Neural cell (in vitro differentiated cells): Measurements from ENCODE around the gene NTN3. TPM values are rescaled to one million over a fixed set of nuclear protein-coding genes. Genes with fewer than 3 reads are reported as not detected.

Source experiments
- H2AFZ ChIP-seq: fragments of 200-600, 300-800 bp; sonication (generic), shearing (Covaris generic); 2 replicates; pipeline ENCODE4 v1.6.0; 2014; ENCODE audit warnings: low read depth, mild to moderate bottlenecking, antibody characterized with exemption, low read length, moderate library complexity
- H3F3A ChIP-seq: fragments of 200-600 bp; shearing (Covaris generic); 2 replicates; pipeline ENCODE4 v1.6.1; 2016; ENCODE audit warnings: mild to moderate bottlenecking, moderate library complexity, mixed read lengths, antibody characterized with exemption, low read length; ENCODE audit not compliant: insufficient read depth, poor library complexity, severe bottlenecking
- H3K27ac ChIP-seq: fragments of 200-600, 300-800 bp; sonication (generic), shearing (Covaris generic); 2 replicates; pipeline ENCODE4 v1.5.1; 2014; ENCODE audit warnings: mild to moderate bottlenecking, low read length, moderate library complexity
- H3K27me3 ChIP-seq: fragments of 300-800, 200-600 bp; sonication (generic), shearing (Covaris generic); 2 replicates; pipeline ENCODE4 v1.6.0; 2014; ENCODE audit warnings: mild to moderate bottlenecking, low read depth, low read length, moderate library complexity; ENCODE audit not compliant: insufficient read depth
- H3K36me3 ChIP-seq: fragments of 300-800, 200-600 bp; sonication (generic), shearing (Covaris generic); 2 replicates; pipeline ENCODE4 v1.5.1; 2014; ENCODE audit warnings: mild to moderate bottlenecking, antibody characterized with exemption, low read length, moderate library complexity; ENCODE audit not compliant: insufficient read depth
- H3K4me2 ChIP-seq: fragments of 300-800, 200-600 bp; sonication (generic), shearing (Covaris generic); 2 replicates; pipeline ENCODE4 v1.6.0; 2014; ENCODE audit warnings: mild to moderate bottlenecking, low read length
- H3K4me3 ChIP-seq: fragments of 300-800, 200-600 bp; sonication (generic), shearing (Covaris generic); 2 replicates; pipeline ENCODE4 v1.5.1; 2014; ENCODE audit warnings: mild to moderate bottlenecking, low read length, moderate library complexity
- H3K79me2 ChIP-seq: fragments of 200-600 bp; shearing (Covaris generic); replicated peaks from 2 replicates; pipeline ENCODE4 v1.6.0; 2014; ENCODE audit warnings: mild to moderate bottlenecking, low read length, moderate library complexity; ENCODE audit not compliant: insufficient read depth
- H3K9ac ChIP-seq: fragments of 300-800, 200-600 bp; sonication (generic), shearing (Covaris generic); 2 replicates; pipeline ENCODE4 v1.6.1; 2016; ENCODE audit warnings: mild to moderate bottlenecking, low read length, mixed read lengths
- H3K9me2 ChIP-seq: fragments of 200-600 bp; shearing (Covaris generic); 2 replicates; pipeline ENCODE4 v1.6.1; 2016; ENCODE audit warnings: mild to moderate bottlenecking, low read length, mixed read lengths; ENCODE audit not compliant: insufficient read depth
- H3K9me3 ChIP-seq: fragments of 200-600, 300-800 bp; sonication (generic), shearing (Covaris generic); 2 replicates; pipeline ENCODE4 v1.6.1; 2016; ENCODE audit warnings: mild to moderate bottlenecking, mixed run types, low read length, moderate library complexity, mixed read lengths
- H4K20me1 ChIP-seq: fragments of 200-600 bp; shearing (Covaris generic); 2 replicates; pipeline ENCODE4 v1.6.1; 2016; ENCODE audit warnings: mild to moderate bottlenecking, mixed run types; ENCODE audit not compliant: insufficient read depth
- EP300 ChIP-seq: fragments of 450-650 bp; conservative IDR thresholded peaks from 2 replicates; pipeline ENCODE4 v1.6.1; 2014; ENCODE audit warnings: antibody characterized with exemption, mild to moderate bottlenecking, moderate library complexity; ENCODE audit not compliant: poor library complexity, severe bottlenecking
- EZH2 ChIP-seq: fragments of 200-600, 300-800 bp; shearing (Covaris generic), sonication (generic); IDR thresholded peaks from 2 replicates; pipeline ENCODE4 v1.6.1; 2014; ENCODE audit warnings: antibody characterized with exemption, low read length, borderline replicate concordance, mild to moderate bottlenecking; ENCODE audit not compliant: insufficient read depth, poor library complexity, severe bottlenecking
- MXI1 ChIP-seq: fragments of 450-650 bp; conservative IDR thresholded peaks from 2 replicates; pipeline ENCODE4 v1.6.1; 2014; ENCODE audit warnings: antibody characterized with exemption, mild to moderate bottlenecking; ENCODE audit not compliant: poor library complexity, severe bottlenecking
- POLR2AphosphoS5 ChIP-seq: IDR thresholded peaks from 2 replicates; pipeline ENCODE4 v1.6.1; 2012
- RAD21 ChIP-seq: fragments of 450-650 bp; conservative IDR thresholded peaks from 2 replicates; pipeline ENCODE4 v1.6.1; 2014; ENCODE audit warnings: antibody characterized with exemption, mild to moderate bottlenecking, moderate library complexity
- SMC3 ChIP-seq: fragments of 450-650 bp; conservative IDR thresholded peaks from 2 replicates; pipeline ENCODE4 v1.6.1; 2014; ENCODE audit warnings: antibody characterized with exemption, mild to moderate bottlenecking, moderate library complexity; ENCODE audit not compliant: poor library complexity
- TAF1 ChIP-seq: IDR thresholded peaks from 2 replicates; pipeline ENCODE4 v1.6.1; 2012; ENCODE audit warnings: low read depth
- polyA plus RNA-seq: library from polyadenylated mRNA; depleted of rRNA; stranded (reverse); fragments of >200 nt; gene quantifications from 2 replicates; pipeline ENCODE4 v1.2.3, GENCODE V29; 2014
- TF ChIP-seq, protein P1 (sequence below): fragments of 450-650 bp; IDR thresholded peaks from 2 replicates; pipeline ENCODE4 v1.5.1; 2014; ENCODE audit warnings: antibody characterized with exemption, mild to moderate bottlenecking, moderate library complexity; ENCODE audit not compliant: poor library complexity, severe bottlenecking
- TF ChIP-seq, protein P2 (sequence below): IDR thresholded peaks from 2 replicates; pipeline ENCODE4 v1.6.1; 2012; ENCODE audit warnings: borderline replicate concordance

Gene NTN3
- polyA plus RNA-seq, 1 donor from 2014 or later, result 1.2 TPM

DNA sequence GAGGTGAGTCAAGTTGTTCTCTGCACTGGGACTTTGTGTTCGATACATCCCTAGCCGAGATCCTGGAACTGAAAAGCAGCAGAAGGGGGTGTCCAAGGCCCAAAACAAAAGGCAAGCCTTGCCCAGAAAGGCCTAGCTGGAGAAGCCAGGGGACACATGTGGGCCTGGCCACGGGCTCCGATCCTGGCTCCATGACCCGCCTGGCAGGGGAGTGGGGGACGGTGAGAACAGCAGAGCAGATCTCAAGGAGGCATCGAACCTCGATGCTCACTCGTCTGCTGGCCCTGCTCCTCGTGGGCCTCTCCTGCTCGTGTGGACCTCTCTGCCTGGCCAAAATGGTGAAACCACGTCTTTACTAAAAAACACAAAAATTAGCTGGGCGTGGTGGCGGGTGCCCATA is 33.0 kb upstream of the NTN3 start:
- H3K9ac ChIP-seq, result no peak overlapping the region
- no peak overlapping the region for H3K4me2 ChIP-seq
- H3K27me3 ChIP-seq, result no peaks in the 10 kb centered on the region
- no peaks in the 10 kb centered on the region for H4K20me1 ChIP-seq
- no peak overlapping the region for H3K27ac ChIP-seq
- H3K9me3 ChIP-seq, result no peaks in the 10 kb centered on the region
- no peak for TF ChIP-seq RAD21
- no peak for TF ChIP-seq EZH2
- TF ChIP-seq, protein P1, sequence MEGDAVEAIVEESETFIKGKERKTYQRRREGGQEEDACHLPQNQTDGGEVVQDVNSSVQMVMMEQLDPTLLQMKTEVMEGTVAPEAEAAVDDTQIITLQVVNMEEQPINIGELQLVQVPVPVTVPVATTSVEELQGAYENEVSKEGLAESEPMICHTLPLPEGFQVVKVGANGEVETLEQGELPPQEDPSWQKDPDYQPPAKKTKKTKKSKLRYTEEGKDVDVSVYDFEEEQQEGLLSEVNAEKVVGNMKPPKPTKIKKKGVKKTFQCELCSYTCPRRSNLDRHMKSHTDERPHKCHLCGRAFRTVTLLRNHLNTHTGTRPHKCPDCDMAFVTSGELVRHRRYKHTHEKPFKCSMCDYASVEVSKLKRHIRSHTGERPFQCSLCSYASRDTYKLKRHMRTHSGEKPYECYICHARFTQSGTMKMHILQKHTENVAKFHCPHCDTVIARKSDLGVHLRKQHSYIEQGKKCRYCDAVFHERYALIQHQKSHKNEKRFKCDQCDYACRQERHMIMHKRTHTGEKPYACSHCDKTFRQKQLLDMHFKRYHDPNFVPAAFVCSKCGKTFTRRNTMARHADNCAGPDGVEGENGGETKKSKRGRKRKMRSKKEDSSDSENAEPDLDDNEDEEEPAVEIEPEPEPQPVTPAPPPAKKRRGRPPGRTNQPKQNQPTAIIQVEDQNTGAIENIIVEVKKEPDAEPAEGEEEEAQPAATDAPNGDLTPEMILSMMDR, result no peak
- no peak for TF ChIP-seq SMC3
- TF ChIP-seq TAF1, result no peak
- TF ChIP-seq EP300, result no peak
- TF ChIP-seq, protein P2, sequence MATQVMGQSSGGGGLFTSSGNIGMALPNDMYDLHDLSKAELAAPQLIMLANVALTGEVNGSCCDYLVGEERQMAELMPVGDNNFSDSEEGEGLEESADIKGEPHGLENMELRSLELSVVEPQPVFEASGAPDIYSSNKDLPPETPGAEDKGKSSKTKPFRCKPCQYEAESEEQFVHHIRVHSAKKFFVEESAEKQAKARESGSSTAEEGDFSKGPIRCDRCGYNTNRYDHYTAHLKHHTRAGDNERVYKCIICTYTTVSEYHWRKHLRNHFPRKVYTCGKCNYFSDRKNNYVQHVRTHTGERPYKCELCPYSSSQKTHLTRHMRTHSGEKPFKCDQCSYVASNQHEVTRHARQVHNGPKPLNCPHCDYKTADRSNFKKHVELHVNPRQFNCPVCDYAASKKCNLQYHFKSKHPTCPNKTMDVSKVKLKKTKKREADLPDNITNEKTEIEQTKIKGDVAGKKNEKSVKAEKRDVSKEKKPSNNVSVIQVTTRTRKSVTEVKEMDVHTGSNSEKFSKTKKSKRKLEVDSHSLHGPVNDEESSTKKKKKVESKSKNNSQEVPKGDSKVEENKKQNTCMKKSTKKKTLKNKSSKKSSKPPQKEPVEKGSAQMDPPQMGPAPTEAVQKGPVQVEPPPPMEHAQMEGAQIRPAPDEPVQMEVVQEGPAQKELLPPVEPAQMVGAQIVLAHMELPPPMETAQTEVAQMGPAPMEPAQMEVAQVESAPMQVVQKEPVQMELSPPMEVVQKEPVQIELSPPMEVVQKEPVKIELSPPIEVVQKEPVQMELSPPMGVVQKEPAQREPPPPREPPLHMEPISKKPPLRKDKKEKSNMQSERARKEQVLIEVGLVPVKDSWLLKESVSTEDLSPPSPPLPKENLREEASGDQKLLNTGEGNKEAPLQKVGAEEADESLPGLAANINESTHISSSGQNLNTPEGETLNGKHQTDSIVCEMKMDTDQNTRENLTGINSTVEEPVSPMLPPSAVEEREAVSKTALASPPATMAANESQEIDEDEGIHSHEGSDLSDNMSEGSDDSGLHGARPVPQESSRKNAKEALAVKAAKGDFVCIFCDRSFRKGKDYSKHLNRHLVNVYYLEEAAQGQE, result no peak
- TF ChIP-seq MXI1, result no peak
- no peak for TF ChIP-seq POLR2AphosphoS5
- H3K79me2 ChIP-seq, result no peaks in the 10 kb centered on the region
- no peaks in the 10 kb centered on the region for H3K9me2 ChIP-seq
- no peaks in the 10 kb centered on the region for H3F3A ChIP-seq
- no peak overlapping the region for H2AFZ ChIP-seq
- H3K36me3 ChIP-seq, result no peaks in the 10 kb centered on the region
- H3K4me3 ChIP-seq, result no peak overlapping the region

DNA sequence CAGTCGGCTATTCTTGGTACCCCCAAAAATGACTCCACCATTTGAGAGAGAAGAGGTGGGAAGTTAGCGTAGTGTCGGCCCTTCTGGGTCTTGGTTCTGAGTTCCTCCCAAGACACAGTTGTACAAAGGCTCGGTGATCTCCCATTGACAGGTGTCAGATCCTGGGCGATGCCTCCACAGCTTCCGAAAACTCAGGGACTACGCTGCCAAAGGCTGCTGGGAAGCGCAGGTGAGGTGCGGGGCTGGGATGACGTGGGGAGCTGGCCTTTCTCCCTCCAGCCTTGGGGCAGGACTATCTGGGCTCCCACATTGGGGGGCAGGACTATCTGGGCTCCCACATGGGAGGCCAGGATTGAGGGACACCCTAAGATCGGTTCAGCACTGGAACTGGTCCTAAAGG is 31.5 kb upstream of the NTN3 start:
- no peaks in the 10 kb centered on the region for H3K36me3 ChIP-seq

More for the DNA sequence above, 31.5 kb upstream of the NTN3 start:
- Histone ChIP-seq H2AFZ (no peak overlapping the region), H4K20me1 (no peaks in the 10 kb centered on the region), H3K79me2 (no peaks in the 10 kb centered on the region), H3K27ac (no peak overlapping the region), H3K9me3 (no peaks in the 10 kb centered on the region), H3K9me2 (no peaks in the 10 kb centered on the region), H3K9ac (no peak overlapping the region), H3K4me3 (no peak overlapping the region), H3K4me2 (no peak overlapping the region), H3F3A (no peaks in the 10 kb centered on the region), H3K27me3 (no peaks in the 10 kb centered on the region)
- TF ChIP-seq MXI1 (no peak), POLR2AphosphoS5 (no peak), EP300 (no peak), TAF1 (no peak), RAD21 (no peak)
- TF ChIP-seq, protein P1, result no peak
- TF ChIP-seq, protein P2, result no peak
